GM19468 (cell line): ENCODE data around the gene JAKMIP1.

Experiments
- ATAC-seq: cut with Tn5 transposase; IDR thresholded peaks from one replicate; pipeline ENCODE4 v1.9.1; 2021; ENCODE audit warnings: mild to moderate bottlenecking, moderate library complexity, moderate number of reproducible peaks; ENCODE audit not compliant: unreplicated experiment; ENCODE audit errors: extremely low read depth

JAKMIP1 gene

DNA sequence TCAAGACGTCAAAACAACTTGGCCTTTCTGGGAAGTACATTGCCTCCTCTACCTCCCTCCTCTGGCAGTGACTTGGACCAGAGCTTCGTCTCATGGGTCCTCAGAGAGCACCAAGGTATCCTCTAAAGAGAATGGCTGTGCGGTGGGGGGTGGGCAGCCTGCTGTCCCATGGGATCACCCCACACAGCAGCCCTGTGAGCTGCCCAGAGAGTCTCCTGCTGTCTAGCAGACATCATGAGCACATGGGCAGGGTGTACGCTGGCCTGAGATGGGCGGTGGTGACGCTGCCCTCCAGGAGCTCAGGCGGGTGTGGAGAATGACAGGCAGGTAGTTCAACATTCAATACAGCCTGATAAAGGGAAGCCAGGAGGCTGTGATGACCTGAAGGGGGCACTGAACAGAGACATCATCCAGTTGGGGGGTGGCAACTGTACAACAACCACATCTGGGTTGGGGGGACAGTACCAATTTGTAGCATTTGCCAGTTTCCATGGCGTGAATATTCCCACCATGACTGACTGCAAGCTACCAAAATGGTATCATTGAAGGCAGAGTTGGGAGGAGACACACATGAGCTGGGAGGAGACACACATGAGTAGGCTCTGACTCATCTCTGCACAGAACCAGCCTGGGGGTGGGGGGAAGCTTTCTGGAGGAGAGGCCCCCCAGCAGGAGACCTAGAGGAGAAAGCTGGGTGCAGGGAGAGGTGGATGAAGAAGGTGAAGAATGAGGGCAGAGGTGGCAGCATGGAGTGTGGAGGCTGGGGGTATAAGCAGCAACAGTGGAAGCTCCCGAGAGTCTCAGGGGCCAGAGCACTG lies 218.0 kb downstream of the JAKMIP1 start:
- no peak for ATAC-seq

DNA sequence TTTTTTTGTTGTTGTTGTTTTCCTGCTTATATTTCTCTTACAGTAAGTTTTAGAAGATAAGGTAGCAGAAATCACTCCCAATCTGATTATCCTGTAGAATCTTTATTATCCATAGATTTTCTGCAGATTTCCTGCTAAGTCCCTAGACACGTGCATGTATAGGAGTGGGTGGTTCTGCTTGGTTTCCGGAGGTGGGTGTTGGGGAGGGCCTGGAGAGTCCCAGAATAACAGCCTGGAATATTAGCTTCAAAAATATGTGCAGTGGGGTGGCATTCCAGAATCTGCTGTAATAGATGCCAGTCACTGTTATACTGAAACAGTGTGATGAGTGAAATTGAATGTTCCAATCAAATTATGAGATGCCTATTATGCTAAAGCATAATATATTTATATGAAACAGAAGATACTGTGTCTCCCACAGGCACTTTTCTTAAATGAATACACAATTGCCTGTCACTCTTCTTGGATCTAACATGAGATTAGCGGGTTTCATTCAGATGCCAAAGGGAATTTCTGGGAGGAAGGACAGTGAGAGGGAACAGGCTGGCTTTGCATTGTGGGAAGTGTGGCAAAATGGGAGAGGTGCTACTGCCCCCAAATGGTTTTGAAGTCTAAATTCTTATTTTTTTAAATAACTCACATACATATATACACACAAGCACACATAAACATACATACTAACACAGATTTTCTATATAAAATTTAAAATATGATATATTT lies 219.8 kb downstream of the JAKMIP1 start:
- no peak for ATAC-seq

DNA sequence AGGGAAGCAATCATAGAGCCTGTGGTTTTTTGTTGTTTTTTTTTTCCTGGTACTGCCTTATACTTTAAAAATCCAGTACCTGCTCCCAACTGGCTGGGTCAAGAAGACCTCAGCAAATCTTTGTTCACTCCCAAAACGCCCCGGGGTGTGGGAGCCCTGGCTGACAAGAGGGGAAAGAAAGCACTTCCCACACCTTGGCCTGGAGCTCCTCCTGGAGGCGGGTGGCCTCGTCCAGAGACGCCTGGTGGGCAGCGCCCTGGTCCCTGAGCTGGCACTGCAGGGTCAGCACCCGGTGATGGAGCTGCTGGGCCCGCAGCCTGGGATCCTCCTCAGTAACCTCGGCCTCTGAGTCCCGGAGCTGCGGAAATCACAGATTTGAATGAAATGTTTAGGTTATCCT lies 220.4 kb downstream of the JAKMIP1 start:
- no peak for ATAC-seq

DNA sequence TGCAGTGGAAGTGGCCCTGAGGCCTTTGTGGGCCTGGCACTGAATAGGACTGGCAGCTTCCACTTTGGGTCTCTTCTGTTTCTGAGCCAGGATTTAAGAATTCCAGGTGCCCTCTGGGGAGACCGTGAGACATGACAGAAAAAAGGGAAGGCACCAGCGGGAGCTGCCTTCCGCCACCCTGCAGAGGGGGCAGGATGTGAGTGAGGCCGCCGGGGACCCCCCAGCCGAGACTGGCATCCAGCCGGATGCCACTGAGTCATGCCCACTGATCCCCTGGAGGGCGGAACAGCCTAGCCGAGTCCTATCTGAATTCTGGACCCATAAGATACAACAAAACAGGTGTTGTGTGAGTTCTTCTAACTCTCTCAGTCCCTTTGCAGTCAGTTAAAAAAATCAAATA lies 223.4 kb downstream of the JAKMIP1 start:
- no peak for ATAC-seq

DNA sequence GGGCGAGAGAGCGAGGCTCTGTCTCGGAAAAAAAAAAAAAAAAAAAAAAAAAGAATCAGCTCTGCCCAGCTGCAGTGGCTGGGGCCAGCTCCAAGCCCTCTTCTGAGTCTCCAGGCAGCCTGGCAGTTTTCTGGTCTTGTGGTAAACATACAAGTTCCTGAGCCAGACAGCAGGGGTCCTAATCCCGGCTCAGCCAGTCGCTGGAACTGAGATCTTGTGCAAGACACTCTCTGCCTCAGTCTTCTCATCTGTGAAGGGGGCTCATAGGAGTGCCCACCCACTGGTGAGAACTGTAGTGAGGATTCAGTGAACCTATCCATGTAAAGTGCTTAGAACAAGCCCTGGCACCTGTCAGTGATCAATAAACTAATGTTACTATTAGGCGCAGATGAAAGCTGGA lies 223.9 kb downstream of the JAKMIP1 start:
- ATAC-seq, result no peak
